Measurements from ENCODE around the gene C3orf70.

DNA sequence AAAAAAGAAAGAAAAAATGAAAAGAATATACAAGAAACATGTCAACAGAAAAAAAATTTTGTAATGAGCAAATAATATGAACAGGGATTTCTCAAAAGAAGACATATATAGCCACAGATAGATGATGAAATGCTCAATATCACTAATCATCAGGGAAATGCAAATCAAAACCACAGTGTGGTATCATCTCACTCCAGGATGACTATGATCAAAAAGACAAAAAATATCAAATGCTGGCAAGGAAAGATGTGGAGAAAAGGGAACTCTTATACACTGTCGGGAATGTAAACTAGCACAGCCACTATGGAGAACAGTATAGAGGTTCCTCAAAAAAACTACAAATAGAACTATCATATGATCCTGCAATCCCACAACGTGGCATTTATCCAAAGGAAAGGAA, 94.1 kb downstream of the C3orf70 start:
- TF ChIP-seq GATA2 (IDR thresholded peaks at IDR 0.05; ENCODE audit: low read depth, low read length) (no peak), GATA3 (IDR thresholded peaks at IDR 0.05; ENCODE audit: low read depth, low read length) (no peak)

Data from SH-SY5Y (cell line).